ENCODE data around the gene SORBS2. TPM values are rescaled to one million over a fixed set of nuclear protein-coding genes. Genes with fewer than 3 reads are reported as not detected.

Gene SORBS2
- total RNA-seq, 1 donor from 2014 or later, result 18.8 TPM

GRCh38 chr4:185792384-185793115 is 19.4 kb downstream of the SORBS2 start:
- DNase-seq (ENCODE audit: low read depth), result peak; percentile 90

DNA sequence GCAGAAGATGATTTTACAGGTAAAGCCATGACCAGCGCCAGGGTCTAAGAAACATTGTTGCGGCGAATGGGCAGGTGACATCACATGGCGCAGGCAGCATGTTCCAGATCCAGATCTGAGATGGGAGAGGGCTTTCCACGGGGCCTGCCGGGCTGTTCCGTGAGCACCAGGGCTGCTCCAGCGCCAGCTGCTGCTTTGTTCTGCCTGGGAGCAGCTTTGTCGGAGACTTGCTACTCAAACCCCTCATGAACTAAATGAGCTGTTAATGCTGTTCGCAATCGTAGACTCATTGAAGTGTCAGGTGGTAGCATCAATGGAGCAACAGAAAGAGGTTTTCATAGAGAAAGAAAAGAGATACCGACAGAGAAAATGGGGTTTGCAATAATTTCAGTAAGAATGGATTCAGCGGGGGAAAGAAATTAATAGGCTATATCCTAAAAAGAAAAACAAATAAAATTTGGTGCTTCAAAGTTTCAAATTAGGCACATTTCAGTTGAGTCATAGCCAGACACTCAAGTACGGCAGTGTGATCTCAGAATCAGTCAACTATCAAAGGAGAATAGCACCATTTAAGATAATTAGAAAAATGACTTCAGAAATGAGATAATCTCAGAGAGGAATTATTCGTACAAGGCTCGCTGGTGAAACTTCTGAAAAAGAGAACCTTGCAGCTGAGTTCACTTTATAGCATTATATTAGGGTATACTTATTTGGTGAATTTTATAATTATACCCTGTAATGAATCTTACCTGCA is 23.9 kb downstream of the SORBS2 start:
- no peak for TF ChIP-seq CTCF (IDR thresholded peaks at IDR 0.05; ENCODE audit: insufficient read depth, low read length, poor library complexity, severe bottlenecking)
- Histone ChIP-seq H3K27me3 (ENCODE audit: control insufficient read depth, insufficient read depth, low read length) (no peaks in the 10 kb centered on the region), H3K36me3 (ENCODE audit: control insufficient read depth, insufficient read depth, low read length) (no peaks in the 10 kb centered on the region), H3K4me3 (ENCODE audit: low read depth, low read length) (no peak overlapping the region)
- no peak for DNase-seq (ENCODE audit: low read depth)

More at GRCh38 chr4:185792384-185793115, 19.4 kb downstream of the SORBS2 start:
- H3K36me3 ChIP-seq (ENCODE audit: control insufficient read depth, insufficient read depth, low read length), result no peaks in the 10 kb centered on the region
- no peak for TF ChIP-seq CTCF (IDR thresholded peaks at IDR 0.05; ENCODE audit: insufficient read depth, low read length, poor library complexity, severe bottlenecking)
- no peaks in the 10 kb centered on the region for H3K27me3 ChIP-seq (ENCODE audit: control insufficient read depth, insufficient read depth, low read length)
- no peak overlapping the region for H3K4me3 ChIP-seq (ENCODE audit: low read depth, low read length)

DNA sequence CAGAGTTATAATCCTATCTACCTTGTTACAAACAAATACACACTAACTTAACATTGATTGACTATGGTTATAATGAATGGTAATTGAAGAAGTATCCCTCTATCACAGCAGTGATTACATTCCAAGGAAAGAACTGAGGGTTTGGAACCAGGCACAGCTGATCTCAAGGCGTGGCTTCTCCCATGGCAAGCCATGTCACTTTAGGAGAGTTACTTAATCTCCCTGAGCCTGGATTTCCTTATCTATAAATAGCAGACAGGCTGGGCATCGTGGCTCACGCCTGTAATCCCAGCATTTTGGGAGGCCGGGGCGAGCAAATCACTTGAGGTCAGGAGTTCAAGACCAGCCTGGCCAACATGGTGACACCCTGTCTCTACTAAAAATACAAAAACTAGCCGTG is 25.6 kb downstream of the SORBS2 start:
- no peak overlapping the region for H3K4me3 ChIP-seq (ENCODE audit: low read depth, low read length)
- no peak for TF ChIP-seq CTCF (IDR thresholded peaks at IDR 0.05; ENCODE audit: insufficient read depth, low read length, poor library complexity, severe bottlenecking)
- no peaks in the 10 kb centered on the region for H3K36me3 ChIP-seq (ENCODE audit: control insufficient read depth, insufficient read depth, low read length)
- no peak for DNase-seq (ENCODE audit: low read depth)
- no peaks in the 10 kb centered on the region for H3K27me3 ChIP-seq (ENCODE audit: control insufficient read depth, insufficient read depth, low read length)

GRCh38 chr4:185783574-185783973 is 28.4 kb downstream of the SORBS2 start:
- no peaks in the 10 kb centered on the region for H3K27me3 ChIP-seq (ENCODE audit: control insufficient read depth, insufficient read depth, low read length)
- no peak for DNase-seq (ENCODE audit: low read depth)
- no peak for TF ChIP-seq CTCF (IDR thresholded peaks at IDR 0.05; ENCODE audit: insufficient read depth, low read length, poor library complexity, severe bottlenecking)
- no peaks in the 10 kb centered on the region for H3K36me3 ChIP-seq (ENCODE audit: control insufficient read depth, insufficient read depth, low read length)
- no peak overlapping the region for H3K4me3 ChIP-seq (ENCODE audit: low read depth, low read length)

DNA sequence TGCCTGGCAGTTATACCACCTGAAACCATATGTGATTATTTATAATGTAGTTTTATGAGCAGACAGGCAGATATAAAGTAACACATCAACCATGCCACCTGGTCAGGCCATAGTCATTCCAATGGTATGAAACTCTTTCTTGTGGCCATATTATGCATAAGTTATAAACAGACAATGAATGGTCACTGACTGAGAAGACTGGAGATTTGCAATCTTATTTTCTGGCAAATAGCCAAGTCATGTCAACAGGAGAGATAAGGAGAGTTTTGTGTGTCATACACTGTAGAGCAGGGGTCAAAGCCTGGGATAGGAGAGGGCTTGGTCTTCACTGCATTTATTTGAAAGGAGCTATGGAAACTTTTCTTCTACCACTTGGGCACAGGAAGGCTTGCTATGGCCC is 29.5 kb downstream of the SORBS2 start:
- no peak overlapping the region for H3K4me3 ChIP-seq (ENCODE audit: low read depth, low read length)
- H3K36me3 ChIP-seq (ENCODE audit: control insufficient read depth, insufficient read depth, low read length), result no peaks in the 10 kb centered on the region
- no peak for TF ChIP-seq CTCF (IDR thresholded peaks at IDR 0.05; ENCODE audit: insufficient read depth, low read length, poor library complexity, severe bottlenecking)
- H3K27me3 ChIP-seq (ENCODE audit: control insufficient read depth, insufficient read depth, low read length), result no peaks in the 10 kb centered on the region
- DNase-seq (ENCODE audit: low read depth), result no peak
